Astrocyte of the spinal cord (primary cell): Measurements from ENCODE around the gene CEP192.
"Not testable (repeated sequence)": the region's sequence is repeated elsewhere in the genome, so short reads cannot be mapped to it uniquely, and the experiment has no call there.

Experiments used
- DNase-seq: peaks from one replicate; pipeline ENCODE4 v3.0.0; 2011; ENCODE audit warnings: low read depth, low spot score
- H3K4me3 ChIP-seq: 2 replicates; pipeline ENCODE4 v1.5.1; 2011; ENCODE audit warnings: low read depth, mild to moderate bottlenecking, low read length, moderate library complexity
- in situ Hi-C: cut with HindIII; loops from 2 replicates; pipeline ENCODE4 v1.10.0; 2017; ENCODE audit warnings: low sequenced_read_pairs
- TF ChIP-seq, protein P1 (sequence below): IDR thresholded peaks from 2 replicates; pipeline ENCODE4 v1.5.1; 2012; ENCODE audit warnings: low read depth, mild to moderate bottlenecking, low read length, inconsistent platforms

Gene CEP192

DNA sequence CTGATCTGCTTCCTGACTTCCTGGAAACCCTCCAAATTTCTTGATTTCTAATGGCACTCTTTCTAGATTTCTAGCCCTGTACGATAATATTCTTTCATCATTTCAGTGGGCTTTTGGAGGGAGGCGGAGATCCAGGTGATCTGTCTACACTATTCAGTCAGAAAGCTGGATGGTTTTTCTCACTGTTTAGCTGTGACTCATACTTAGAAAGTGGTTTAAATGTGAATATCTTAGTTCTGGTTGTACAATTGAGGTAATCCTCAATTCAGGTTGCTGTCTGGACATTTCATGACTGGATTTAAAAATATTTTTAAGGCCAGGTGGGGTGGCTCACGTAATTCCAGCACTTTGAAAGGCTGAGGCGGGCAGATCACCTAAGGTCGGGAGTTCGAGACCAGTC lies 22.5 kb upstream of the CEP192 start:
- in situ Hi-C loops: no loop called here
- H3K4me3 ChIP-seq: no peak overlapping the region
- TF ChIP-seq, protein P1, sequence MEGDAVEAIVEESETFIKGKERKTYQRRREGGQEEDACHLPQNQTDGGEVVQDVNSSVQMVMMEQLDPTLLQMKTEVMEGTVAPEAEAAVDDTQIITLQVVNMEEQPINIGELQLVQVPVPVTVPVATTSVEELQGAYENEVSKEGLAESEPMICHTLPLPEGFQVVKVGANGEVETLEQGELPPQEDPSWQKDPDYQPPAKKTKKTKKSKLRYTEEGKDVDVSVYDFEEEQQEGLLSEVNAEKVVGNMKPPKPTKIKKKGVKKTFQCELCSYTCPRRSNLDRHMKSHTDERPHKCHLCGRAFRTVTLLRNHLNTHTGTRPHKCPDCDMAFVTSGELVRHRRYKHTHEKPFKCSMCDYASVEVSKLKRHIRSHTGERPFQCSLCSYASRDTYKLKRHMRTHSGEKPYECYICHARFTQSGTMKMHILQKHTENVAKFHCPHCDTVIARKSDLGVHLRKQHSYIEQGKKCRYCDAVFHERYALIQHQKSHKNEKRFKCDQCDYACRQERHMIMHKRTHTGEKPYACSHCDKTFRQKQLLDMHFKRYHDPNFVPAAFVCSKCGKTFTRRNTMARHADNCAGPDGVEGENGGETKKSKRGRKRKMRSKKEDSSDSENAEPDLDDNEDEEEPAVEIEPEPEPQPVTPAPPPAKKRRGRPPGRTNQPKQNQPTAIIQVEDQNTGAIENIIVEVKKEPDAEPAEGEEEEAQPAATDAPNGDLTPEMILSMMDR: no peak
- DNase-seq: no peak

DNA sequence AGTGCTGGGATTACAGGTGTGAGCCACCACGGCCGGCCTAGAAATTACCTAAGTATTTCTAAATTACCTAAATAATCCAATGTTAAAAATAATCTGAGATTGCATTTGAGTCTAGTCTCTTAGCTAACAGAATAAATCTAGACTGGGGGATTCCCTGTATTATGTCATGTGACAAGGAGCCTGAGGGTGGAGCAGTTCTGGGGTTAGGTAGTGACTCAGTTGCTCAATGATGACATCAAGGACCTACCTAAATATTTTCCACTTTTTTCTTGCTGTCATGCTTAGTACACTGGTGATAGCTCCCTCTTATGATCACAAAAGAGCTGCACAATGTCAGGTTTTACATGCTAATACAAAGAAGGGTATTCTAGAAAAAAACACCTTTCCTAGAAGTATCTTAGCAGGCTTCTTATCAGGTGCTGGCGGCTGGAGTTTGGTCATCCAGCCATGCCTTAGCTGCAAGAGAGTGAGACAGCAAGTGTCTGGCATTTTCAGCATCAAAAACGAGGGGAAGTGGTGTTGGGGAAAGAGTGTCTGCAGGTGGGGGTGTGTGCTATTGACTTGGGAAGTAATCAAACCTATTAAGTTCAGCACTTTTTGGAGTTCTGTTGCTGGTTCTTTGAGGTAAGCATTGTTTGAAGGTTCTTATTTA lies 17.5 kb upstream of the CEP192 start:
- DNase-seq: no peak
- TF ChIP-seq, protein P1: no peak
- in situ Hi-C loops: no loop called here
- no peak overlapping the region for H3K4me3 ChIP-seq

DNA sequence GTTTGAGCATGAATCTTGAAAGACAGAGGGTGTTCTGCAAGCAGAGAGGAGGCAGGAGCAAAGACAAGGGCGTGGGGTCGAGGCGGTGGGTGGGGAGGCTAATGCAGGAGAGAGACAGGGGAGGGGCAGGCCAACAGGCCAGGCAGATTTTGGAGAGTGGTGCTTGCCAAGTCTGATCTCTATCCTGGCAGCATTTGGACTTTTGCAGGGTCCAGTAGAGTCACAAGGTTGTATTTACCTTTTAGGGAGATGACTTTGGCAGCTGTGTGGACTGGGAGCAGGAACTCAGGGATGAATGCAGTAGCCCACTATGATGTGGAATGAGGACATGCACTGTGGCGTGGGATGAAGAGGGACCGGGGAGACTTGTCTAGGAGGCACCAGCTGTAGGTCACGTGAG lies 15.7 kb upstream of the CEP192 start:
- TF ChIP-seq, protein P1: no peak
- no peak overlapping the region for H3K4me3 ChIP-seq
- in situ Hi-C loops: no loop called here
- DNase-seq: no peak

DNA sequence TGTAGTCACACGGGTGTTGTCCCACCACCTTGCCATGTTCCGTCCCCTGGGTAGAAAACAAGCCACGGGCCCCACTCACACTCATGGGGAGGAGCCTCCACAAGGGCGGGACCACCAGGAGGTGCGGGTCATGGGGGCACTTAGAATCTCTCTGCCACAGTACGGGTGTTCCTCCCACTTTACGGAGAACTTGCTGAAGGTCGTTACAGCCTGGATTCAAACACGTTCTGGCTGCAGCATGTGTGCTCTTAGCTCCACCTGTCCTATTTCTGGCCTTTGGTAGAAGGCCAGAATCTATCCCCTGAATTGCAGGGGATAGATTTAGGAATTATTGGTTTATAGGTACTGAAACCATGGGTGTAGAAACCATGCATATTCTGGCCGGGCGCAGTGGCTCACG lies 14.9 kb upstream of the CEP192 start:
- TF ChIP-seq, protein P1: no peak
- in situ Hi-C loops: no loop called here
- DNase-seq: no peak
- H3K4me3 ChIP-seq: no peak overlapping the region

DNA sequence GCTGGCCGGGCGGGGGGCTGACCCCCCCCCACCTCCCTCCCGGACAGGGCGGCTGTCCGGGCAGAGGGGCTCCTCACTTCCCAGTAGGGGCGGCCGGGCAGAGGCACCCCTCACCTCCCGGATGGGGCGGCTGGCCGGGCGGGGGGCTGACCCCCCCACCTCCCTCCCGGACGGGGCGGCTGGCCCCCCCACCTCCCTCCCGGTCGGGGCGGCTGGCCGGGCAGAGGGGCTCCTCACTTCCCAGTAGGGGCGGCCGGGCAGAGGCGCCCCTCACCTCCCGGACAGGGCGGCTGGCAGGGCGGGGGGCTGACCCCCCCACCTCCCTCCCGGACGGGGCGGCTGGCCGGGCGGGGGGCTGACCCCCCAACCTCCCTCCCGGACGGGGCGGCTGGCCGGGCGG lies 11.1 kb upstream of the CEP192 start:
- H3K4me3 ChIP-seq, in situ Hi-C loops, DNase-seq: not testable (repeated sequence)

DNA sequence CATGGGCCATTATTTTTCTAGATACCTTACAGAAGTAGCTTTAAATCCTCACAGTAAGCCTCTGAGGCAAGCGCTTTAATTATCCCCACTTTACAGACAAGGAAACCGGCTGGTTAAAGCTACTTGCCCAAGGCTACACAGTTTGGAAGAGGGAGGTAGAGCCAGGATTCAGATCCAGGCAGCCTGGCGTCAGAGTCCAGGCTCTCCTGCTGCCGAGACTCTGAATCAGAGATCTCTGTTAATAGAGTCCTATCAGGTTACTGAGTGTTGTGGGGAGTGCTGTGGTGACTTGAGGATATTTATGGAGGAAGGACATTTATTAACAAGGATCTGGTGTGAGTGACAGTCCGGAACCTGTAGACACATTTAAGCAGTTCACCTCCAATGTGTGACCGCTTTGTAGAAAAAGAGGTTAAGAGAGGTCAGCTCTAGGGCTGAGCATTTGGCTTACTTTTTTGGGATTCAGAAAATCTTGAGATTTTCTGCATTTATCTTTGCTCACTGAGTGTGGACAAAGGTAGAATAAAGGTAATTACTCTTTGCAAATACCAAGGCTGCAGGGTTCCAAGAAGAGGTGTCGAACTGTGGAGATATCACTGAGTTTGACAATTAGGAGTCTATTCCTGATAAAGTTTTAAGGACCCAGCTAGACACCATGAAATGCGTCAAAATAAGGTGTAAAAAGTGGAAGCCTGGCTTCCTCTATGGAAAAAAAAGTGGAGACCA lies 1.6 kb upstream of the CEP192 start:
- H3K4me3 ChIP-seq: no peak overlapping the region
- in situ Hi-C loops: no loop called here
- no peak for DNase-seq
- TF ChIP-seq, protein P1: no peak

DNA sequence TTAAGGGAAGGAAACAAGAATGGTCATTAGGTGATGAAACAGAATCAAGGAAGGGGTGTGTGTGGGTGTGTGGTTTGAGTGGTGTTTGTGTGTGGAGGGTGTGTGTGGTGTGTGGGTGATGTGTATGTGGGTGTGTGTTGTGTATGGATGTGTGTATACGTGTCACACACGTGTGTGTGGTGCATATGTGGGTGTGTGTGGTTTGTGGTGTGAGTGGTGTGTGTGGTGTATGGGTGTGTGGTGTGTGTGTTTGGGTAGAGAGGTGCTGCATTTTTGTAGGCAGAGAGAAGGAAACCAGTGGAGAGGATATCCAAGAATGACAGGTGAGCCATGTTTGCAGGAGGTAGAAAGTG lies 1.1 kb upstream of the CEP192 start:
- in situ Hi-C loops: no loop called here
- no peak for DNase-seq
- TF ChIP-seq, protein P1: no peak
- H3K4me3 ChIP-seq: no peak overlapping the region
